Fibroblast of lung (primary cell): Measurements from ENCODE around the gene STK11.

Experiments used
- EZH2 ChIP-seq: IDR thresholded peaks from 2 replicates; pipeline ENCODE4 v1.5.1; 2012; ENCODE audit warnings: low read length, control low read depth, mild to moderate bottlenecking; ENCODE audit errors: missing control alignments
- TF ChIP-seq, protein P1 (sequence below), 2 donors: IDR thresholded peaks in 1 of 2; conservative IDR thresholded peaks in 1 of 2; 1 replicate in 1 of 2; 2 replicates in 1 of 2; pipeline ENCODE4 v1.5.1; 2011 to 2012; ENCODE audit warnings: low read length in 2 of 2, control low read depth in 1 of 2, inconsistent platforms in 1 of 2, low read depth in 1 of 2, mild to moderate bottlenecking in 1 of 2

DNA sequence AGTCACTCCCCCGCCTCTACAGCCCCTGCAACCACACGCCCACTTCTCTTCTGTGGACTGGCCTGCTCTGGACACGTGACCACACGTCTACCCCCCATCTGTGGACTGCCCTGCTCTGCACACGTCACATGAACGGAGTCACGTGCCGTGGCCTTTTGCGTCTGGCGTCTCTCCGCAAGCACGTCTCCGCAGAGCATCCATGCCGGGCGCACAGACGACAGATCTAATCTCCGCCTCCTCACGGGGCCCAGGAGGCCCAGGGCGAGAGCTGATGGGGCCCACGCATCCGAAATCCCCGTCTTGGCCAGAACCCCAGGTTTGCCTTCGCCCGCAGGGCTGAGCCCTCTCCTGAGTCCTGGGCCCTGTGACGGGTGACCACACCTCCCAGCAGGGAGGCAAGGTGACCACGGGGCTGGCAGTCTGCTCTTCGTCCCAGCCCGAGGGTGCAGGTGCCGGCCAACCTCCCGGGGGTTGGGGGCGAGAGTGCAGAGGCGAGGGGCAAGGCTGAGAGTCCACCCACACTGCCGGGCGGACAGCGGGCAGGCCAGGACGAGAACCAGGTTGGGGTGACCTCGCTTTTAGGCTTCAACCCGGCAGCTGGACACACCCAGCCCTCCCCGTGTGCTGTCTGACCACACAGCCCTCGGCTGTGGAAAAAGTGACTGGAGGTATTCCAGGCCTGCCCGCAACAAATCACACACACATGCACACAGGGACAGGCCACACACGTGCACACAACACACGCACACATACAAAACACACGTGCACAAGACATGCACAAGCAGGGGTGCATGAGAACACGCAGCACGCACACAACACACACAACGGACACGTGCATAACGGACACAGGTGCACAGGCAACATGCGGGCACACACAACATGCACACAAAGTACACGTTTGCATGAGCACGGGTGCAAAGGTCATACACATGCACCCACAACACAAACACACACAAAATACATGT lies 35.4 kb upstream of the STK11 start:
- TF ChIP-seq, protein P1, sequence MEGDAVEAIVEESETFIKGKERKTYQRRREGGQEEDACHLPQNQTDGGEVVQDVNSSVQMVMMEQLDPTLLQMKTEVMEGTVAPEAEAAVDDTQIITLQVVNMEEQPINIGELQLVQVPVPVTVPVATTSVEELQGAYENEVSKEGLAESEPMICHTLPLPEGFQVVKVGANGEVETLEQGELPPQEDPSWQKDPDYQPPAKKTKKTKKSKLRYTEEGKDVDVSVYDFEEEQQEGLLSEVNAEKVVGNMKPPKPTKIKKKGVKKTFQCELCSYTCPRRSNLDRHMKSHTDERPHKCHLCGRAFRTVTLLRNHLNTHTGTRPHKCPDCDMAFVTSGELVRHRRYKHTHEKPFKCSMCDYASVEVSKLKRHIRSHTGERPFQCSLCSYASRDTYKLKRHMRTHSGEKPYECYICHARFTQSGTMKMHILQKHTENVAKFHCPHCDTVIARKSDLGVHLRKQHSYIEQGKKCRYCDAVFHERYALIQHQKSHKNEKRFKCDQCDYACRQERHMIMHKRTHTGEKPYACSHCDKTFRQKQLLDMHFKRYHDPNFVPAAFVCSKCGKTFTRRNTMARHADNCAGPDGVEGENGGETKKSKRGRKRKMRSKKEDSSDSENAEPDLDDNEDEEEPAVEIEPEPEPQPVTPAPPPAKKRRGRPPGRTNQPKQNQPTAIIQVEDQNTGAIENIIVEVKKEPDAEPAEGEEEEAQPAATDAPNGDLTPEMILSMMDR (conservative IDR thresholded peaks at IDR 0.05 in 1 of 2, IDR thresholded peaks at IDR 0.05 in 1 of 2; ENCODE audit: low read depth in 1 of 2, low read length in 2 of 2), result no peak
- TF ChIP-seq EZH2, result no peak
